ENCODE results near the gene FECH.

FECH gene

GRCh38 chr18:57570162-57570561 lies 16.3 kb downstream of the FECH start:
- Histone ChIP-seq H3K4me3 (no peak overlapping the region), H3K36me3 (ENCODE audit: insufficient read depth, low read length) (peaks cover 16% of the 10 kb centered on the region; the same call in 1 of the 2 replicates), H3K9ac (ENCODE audit: insufficient read length) (no peak overlapping the region), H3K9me3 (ENCODE audit: low read depth, low read length) (no peaks in the 10 kb centered on the region), H3K27ac (no peak overlapping the region)
- no peak for DNase-seq (ENCODE audit: low read depth, low spot score)
- no peak for TF ChIP-seq EZH2 (IDR thresholded peaks at IDR 0.05)
- TF ChIP-seq FOXP2 (optimal IDR thresholded peaks at IDR 0.05; ENCODE audit: control extremely low read depth, extremely low read length, insufficient read depth), result no peak

GRCh38 chr18:57569133-57569532 lies 17.4 kb downstream of the FECH start:
- TF ChIP-seq FOXP2 (optimal IDR thresholded peaks at IDR 0.05; ENCODE audit: control extremely low read depth, extremely low read length, insufficient read depth) (no peak), POLR2AphosphoS5 (IDR thresholded peaks at IDR 0.05; ENCODE audit: borderline replicate concordance, low read depth, low read length) (no peak), EZH2 (IDR thresholded peaks at IDR 0.05) (no peak)
- H3K36me3 ChIP-seq (ENCODE audit: insufficient read depth, low read length), result peaks cover 16% of the 10 kb centered on the region; the same call in 1 of the 2 replicates
- no peak for DNase-seq (ENCODE audit: low read depth, low spot score)
- H3K9me3 ChIP-seq (ENCODE audit: low read depth, low read length), result no peaks in the 10 kb centered on the region
- H3K27ac ChIP-seq, result no peak overlapping the region
- H3K4me3 ChIP-seq, result no peak overlapping the region
- no peak overlapping the region for H3K9ac ChIP-seq (ENCODE audit: insufficient read length)

- no peak overlapping the region for H3K4me3 ChIP-seq
Observed at GRCh38 chr18:57561728-57562423, 24.6 kb downstream of the FECH start.

GRCh38 chr18:57561261-57561660 lies 25.2 kb downstream of the FECH start:
- H3K27ac ChIP-seq, result no peak overlapping the region
- no peak for DNase-seq (ENCODE audit: low read depth, low spot score)
- H3K36me3 ChIP-seq (ENCODE audit: insufficient read depth, low read length), result peaks cover 8% of the 10 kb centered on the region; the same call in 1 of the 2 replicates
- no peak overlapping the region for H3K4me3 ChIP-seq
- TF ChIP-seq FOXP2 (optimal IDR thresholded peaks at IDR 0.05; ENCODE audit: control extremely low read depth, extremely low read length, insufficient read depth), result no peak
- no peak for TF ChIP-seq EZH2 (IDR thresholded peaks at IDR 0.05)
- TF ChIP-seq POLR2AphosphoS5 (IDR thresholded peaks at IDR 0.05; ENCODE audit: borderline replicate concordance, low read depth, low read length), result no peak
- H3K9me3 ChIP-seq (ENCODE audit: low read depth, low read length), result no peaks in the 10 kb centered on the region
- H3K9ac ChIP-seq (ENCODE audit: insufficient read length), result no peak overlapping the region

More at GRCh38 chr18:57561728-57562423, 24.6 kb downstream of the FECH start:
- TF ChIP-seq EZH2 (IDR thresholded peaks at IDR 0.05) (no peak), POLR2AphosphoS5 (IDR thresholded peaks at IDR 0.05; ENCODE audit: borderline replicate concordance, low read depth, low read length) (no peak), FOXP2 (optimal IDR thresholded peaks at IDR 0.05; ENCODE audit: control extremely low read depth, extremely low read length, insufficient read depth) (no peak)
- no peak overlapping the region for H3K9ac ChIP-seq (ENCODE audit: insufficient read length)
- peak; percentile 58 for DNase-seq (ENCODE audit: low read depth, low spot score)
- H3K27ac ChIP-seq, result no peak overlapping the region
- peaks cover 11% of the 10 kb centered on the region; the same call in 1 of the 2 replicates for H3K36me3 ChIP-seq (ENCODE audit: insufficient read depth, low read length)
- H3K9me3 ChIP-seq (ENCODE audit: low read depth, low read length), result no peaks in the 10 kb centered on the region

- Histone ChIP-seq H3K27ac (no peak overlapping the region), H3K4me3 (no peak overlapping the region), H3K9ac (ENCODE audit: insufficient read length) (no peak overlapping the region), H3K36me3 (ENCODE audit: insufficient read depth, low read length) (peaks cover 5% of the 10 kb centered on the region; the same call in 1 of the 2 replicates), H3K9me3 (ENCODE audit: low read depth, low read length) (no peaks in the 10 kb centered on the region)
- no peak for DNase-seq (ENCODE audit: low read depth, low spot score)
- TF ChIP-seq POLR2AphosphoS5 (IDR thresholded peaks at IDR 0.05; ENCODE audit: borderline replicate concordance, low read depth, low read length) (no peak), FOXP2 (optimal IDR thresholded peaks at IDR 0.05; ENCODE audit: control extremely low read depth, extremely low read length, insufficient read depth) (no peak), EZH2 (IDR thresholded peaks at IDR 0.05) (no peak)
Observed at GRCh38 chr18:57559314-57559713, 27.2 kb downstream of the FECH start.

- no peak for TF ChIP-seq POLR2AphosphoS5 (IDR thresholded peaks at IDR 0.05; ENCODE audit: borderline replicate concordance, low read depth, low read length)
- no peak for TF ChIP-seq EZH2 (IDR thresholded peaks at IDR 0.05)
- TF ChIP-seq FOXP2 (optimal IDR thresholded peaks at IDR 0.05; ENCODE audit: control extremely low read depth, extremely low read length, insufficient read depth), result no peak
- no peak for DNase-seq (ENCODE audit: low read depth, low spot score)
- Histone ChIP-seq H3K27ac (no peak overlapping the region), H3K36me3 (ENCODE audit: insufficient read depth, low read length) (peaks cover 5% of the 10 kb centered on the region; the same call in 1 of the 2 replicates), H3K9ac (ENCODE audit: insufficient read length) (no peak overlapping the region), H3K4me3 (no peak overlapping the region), H3K9me3 (ENCODE audit: low read depth, low read length) (no peaks in the 10 kb centered on the region)
Observed at GRCh38 chr18:57555134-57555533, 31.4 kb downstream of the FECH start.

- Histone ChIP-seq H3K9me3 (ENCODE audit: low read depth, low read length) (no peaks in the 10 kb centered on the region), H3K36me3 (ENCODE audit: insufficient read depth, low read length) (no peaks in the 10 kb centered on the region; the same call in 1 of the 2 replicates), H3K9ac (ENCODE audit: insufficient read length) (no peak overlapping the region), H3K27ac (no peak overlapping the region), H3K4me3 (no peak overlapping the region)
- no peak for DNase-seq (ENCODE audit: low read depth, low spot score)
- TF ChIP-seq FOXP2 (optimal IDR thresholded peaks at IDR 0.05; ENCODE audit: control extremely low read depth, extremely low read length, insufficient read depth) (no peak), EZH2 (IDR thresholded peaks at IDR 0.05) (no peak), POLR2AphosphoS5 (IDR thresholded peaks at IDR 0.05; ENCODE audit: borderline replicate concordance, low read depth, low read length) (no peak)
Observed at GRCh38 chr18:57550510-57550909, 36.0 kb downstream of the FECH start.

GRCh38 chr18:57547260-57547659 lies 39.2 kb downstream of the FECH start:
- TF ChIP-seq FOXP2 (optimal IDR thresholded peaks at IDR 0.05; ENCODE audit: control extremely low read depth, extremely low read length, insufficient read depth) (no peak), POLR2AphosphoS5 (IDR thresholded peaks at IDR 0.05; ENCODE audit: borderline replicate concordance, low read depth, low read length) (no peak), EZH2 (IDR thresholded peaks at IDR 0.05) (no peak)
- no peak for DNase-seq (ENCODE audit: low read depth, low spot score)
- no peak overlapping the region for H3K9ac ChIP-seq (ENCODE audit: insufficient read length)

More at GRCh38 chr18:57547260-57547659, 39.2 kb downstream of the FECH start:
- no peak overlapping the region for H3K27ac ChIP-seq
- H3K9me3 ChIP-seq (ENCODE audit: low read depth, low read length), result no peaks in the 10 kb centered on the region
- no peak overlapping the region for H3K4me3 ChIP-seq
- no peaks in the 10 kb centered on the region for H3K36me3 ChIP-seq (ENCODE audit: insufficient read depth, low read length)
